Pons (tissue), 1 donor: ENCODE measurements around the gene FASTKD1.
"Not testable (repeated sequence)": the region's sequence is repeated elsewhere in the genome, so short reads cannot be mapped to it uniquely, and the experiment has no call there.

ENCODE experiments used
- DNase-seq: peaks from one replicate; pipeline ENCODE4 v3.0.0-alpha.2; 2016; ENCODE audit warnings: low spot score

FASTKD1 gene

DNA sequence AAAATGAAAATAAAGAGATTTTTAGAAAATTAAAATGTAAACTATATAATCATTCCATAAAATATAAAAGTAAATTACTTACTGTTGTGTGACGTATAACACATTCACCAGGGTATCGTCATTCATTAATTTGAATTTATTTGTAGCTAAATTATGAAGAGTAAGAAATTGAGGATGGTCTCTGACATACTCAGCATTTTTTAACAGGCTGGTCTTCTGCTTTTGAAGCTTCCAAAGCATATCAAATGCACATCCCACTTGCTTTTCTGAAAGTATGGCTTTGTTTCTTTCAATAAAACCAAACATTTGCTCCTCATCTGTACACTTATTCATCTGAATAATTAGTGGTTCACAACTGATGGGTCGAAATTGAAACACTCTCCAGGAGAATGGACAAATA is 2.1 kb downstream of the FASTKD1 start:
- DNase-seq = no peak

DNA sequence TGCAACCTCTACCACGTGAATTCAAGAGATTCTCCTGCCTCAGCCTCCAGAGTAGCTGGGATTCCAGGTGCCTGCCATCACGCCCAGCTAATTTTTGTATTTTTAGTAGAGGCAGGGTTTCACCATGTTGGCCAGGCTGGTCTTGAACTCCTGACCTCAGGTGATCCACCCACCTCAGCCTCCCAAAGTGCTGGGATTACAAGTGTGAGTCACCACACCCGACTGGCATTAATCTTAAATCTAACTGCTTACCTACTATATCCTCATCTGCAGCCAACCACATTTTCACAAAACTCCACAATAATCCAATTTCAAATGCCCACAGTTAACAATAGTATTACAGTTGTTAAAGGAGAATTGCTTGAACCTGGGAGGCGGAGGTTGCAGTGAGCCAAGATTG is 2.9 kb downstream of the FASTKD1 start:
- not testable (repeated sequence) for DNase-seq

GRCh38 chr2:169569948-169570347 is 3.7 kb downstream of the FASTKD1 start:
- DNase-seq = no peak

GRCh38 chr2:169565686-169566085 is 8.0 kb downstream of the FASTKD1 start:
- no peak for DNase-seq

DNA sequence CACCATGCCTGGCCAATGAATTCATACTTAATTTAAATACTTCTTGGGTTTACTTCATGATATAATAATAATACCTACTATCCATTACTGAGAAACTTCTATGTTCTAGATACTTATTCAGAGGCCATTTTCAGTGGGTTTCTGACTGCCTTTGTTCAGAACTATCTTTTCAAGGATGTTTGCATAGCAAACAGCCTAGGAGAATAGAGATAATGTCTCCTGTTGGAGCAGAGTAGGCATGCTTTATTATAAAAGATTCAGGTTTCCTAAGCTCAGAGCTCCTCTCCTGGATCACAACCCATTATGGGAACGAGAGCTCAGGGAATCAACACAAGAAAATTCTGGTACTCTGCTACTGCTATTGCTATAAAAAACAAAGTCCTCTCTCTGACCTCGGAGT is 11.1 kb downstream of the FASTKD1 start:
- DNase-seq = no peak

DNA sequence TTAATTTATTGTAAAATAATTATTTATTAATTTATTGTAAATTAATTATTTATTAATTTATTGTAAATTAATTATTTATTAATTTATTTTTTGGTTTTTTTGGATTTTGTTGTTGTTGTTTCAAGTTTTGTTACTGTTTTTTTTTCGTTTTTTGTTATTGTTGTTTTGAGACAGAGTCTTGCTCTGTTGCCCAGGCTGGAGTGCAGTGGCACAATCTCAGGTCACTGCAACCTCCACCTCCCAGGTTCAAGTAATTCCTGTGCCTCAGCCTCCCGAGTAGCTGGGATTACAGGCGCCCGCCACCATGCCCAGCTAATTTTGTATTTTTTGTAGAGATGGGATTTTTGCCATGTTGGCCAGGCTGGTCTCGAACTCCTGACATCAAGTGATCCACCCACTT is 11.6 kb downstream of the FASTKD1 start:
- DNase-seq = not testable (repeated sequence)

- no peak for DNase-seq
These were observed 12.3 kb downstream of the FASTKD1 start for GRCh38 chr2:169561364-169561763.

- DNase-seq = no peak
These were observed 26.9 kb downstream of the FASTKD1 start for GRCh38 chr2:169546756-169547155.

GRCh38 chr2:169542433-169542832 is 31.2 kb downstream of the FASTKD1 start:
- no peak for DNase-seq

- no peak for DNase-seq
These were observed 33.5 kb downstream of the FASTKD1 start for GRCh38 chr2:169540146-169540545.

DNA sequence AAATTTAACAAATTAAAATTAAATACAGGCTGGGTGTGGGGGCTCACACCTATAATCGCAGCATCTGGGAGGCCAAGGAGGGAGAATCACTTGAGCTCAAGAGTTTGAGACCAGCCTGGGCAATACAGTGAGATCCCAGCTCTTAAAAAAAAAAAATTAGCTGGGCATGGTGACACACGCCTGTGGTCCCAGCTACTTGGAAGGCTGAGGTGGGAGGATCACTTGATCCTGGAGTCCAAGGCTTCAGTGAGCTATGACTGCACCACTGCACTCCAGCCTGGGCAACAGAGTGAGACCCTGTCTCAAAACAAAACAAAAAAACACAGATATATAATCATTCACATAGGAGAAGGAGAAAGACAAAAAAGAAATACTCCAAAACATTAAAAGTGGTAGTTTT is 34.2 kb downstream of the FASTKD1 start:
- DNase-seq = not testable (repeated sequence)

GRCh38 chr2:169528271-169528701 is 45.4 kb downstream of the FASTKD1 start:
- DNase-seq = peak; percentile 52

DNA sequence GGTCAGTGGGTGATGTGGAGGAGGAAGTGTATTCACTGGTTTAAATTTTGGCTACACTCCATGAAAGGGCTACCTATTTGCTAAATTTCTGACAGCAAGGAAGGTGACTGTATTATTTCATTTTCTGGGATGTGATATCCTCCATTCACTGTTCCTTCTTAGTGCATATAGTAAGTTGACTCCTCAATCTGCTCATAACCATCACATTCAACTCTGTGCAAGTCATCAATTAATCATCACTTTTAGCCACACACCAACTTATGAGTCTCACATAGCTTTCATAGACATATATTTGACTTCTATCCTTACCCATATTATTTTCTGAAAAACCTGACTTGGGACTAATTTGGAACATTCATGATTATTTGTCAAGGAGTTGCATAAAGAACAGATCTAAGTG is 47.2 kb downstream of the FASTKD1 start:
- DNase-seq = no peak

DNA sequence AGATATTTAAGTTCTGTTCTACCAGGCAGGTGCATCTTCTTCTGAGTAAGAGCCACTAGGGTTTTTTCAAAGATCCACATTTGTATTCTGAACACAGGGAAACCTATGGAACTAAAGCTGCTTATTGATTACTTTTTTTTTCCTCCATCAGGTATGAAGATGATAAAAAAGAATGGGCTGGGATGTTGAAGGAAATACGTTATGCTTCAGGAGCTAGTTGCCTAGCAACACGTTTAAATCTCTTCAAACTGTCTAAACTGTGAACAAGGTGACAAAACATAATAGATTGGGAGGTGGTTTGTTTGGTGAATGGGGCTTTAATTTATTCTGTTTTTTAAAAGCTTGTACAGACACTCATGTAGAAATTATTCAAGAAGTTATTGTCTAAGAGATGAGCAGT is 48.2 kb downstream of the FASTKD1 start:
- no peak for DNase-seq

- DNase-seq = no peak
These were observed 50.0 kb downstream of the FASTKD1 start for GRCh38 chr2:169523681-169524080.

DNA sequence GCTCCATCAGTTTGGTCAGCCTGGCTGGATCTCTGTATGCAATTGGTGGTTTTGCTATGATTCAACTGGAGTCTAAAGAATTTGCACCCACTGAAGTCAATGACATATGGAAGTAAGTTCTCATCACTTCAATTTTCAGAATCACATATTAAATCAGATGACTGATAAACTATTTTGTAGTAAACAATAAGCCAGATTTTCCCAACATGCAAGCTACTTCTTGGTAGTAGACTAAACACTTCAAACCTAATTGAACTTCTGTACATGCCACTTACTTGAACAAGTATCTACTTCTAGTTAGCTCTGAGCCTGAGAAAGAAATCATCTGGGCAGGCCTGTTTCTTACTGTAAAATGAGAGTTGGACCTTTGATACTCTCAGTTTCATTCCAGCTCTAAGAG is 52.8 kb downstream of the FASTKD1 start:
- no peak for DNase-seq

GRCh38 chr2:169516488-169516995 is 57.1 kb downstream of the FASTKD1 start:
- DNase-seq = not testable (repeated sequence)

DNA sequence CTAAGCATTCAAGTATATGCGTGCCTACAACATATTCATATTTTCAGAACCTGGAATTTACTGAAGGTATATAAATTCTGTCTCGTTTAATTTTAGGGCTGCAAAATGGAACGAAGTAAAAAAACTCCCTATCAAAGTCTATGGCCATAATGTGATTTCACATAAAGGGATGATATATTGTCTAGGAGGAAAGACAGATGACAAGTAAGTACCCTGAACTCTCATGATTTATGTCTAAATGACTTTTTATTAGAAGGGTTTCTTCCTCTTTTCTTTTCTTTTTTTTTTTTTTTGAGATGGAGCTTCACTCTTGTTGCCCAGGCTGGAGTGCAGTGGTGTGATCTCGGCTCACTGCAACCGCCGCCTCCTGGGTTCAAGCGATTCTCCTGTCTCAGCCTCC is 58.9 kb downstream of the FASTKD1 start:
- DNase-seq = not testable (repeated sequence)

- no peak for DNase-seq
These were observed 59.7 kb downstream of the FASTKD1 start for GRCh38 chr2:169513926-169514325.

DNA sequence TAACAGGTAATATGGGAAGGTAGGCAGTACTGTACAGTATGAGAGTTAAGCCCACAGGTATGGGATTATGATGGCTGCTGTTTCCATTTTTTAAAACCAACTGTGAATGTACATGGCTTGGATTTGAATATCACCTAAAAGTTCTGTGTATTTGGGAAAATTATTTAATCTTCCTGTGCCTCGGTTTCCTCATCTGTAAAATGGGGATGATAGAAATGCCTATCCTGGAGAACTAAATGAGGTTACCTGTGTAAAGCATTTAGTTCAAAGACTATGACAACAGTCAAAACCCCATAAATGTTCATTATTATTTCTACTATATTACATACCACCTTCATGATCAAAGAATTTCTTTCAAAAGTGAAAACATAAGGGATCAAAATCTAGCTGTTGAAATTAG is 60.6 kb downstream of the FASTKD1 start:
- no peak for DNase-seq

DNA sequence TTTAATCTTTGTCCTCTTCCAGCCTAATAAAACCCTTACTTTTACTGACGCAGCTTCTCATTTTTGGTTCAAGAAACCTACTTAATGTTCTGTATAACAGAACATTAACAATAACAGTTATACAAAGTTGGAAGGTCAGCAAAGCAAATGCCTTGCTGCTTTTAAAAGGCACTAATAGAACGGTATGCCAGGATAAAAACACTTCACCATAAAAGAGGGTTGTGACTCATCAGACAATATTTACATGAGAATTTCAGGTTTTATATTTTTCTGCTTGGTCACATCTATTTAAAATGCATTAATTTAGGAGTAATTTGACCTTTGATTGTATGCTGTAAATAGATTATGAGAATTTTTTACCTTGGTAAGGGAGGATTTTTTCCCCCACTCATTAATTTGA is 61.1 kb downstream of the FASTKD1 start:
- DNase-seq = no peak

GRCh38 chr2:169511818-169512217 is 61.8 kb downstream of the FASTKD1 start:
- DNase-seq = no peak

DNA sequence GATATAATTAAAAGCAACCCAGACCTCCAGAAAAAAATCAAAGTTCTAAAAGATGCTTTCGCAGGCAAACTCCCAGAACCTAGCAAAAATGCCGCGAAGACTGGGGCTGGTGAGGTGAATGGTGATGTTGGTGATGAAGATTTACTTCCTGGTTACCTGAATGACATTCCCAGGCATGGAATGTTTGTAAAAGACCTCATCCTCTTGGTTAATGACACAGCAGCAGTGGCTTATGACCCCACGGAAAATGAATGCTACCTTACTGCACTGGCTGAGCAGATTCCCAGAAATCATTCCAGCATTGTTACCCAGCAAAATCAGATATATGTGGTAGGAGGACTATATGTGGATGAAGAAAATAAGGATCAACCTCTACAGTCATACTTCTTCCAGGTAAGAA is 63.2 kb downstream of the FASTKD1 start:
- no peak for DNase-seq

- no peak for DNase-seq
These were observed 63.7 kb downstream of the FASTKD1 start for GRCh38 chr2:169509955-169510354.
